NB4 (cell line): Measurements from ENCODE around the gene DYNLT1.

ENCODE experiments used
- TF ChIP-seq, protein P1 (sequence below): IDR thresholded peaks from 2 replicates; pipeline ENCODE4 v1.6.1; 2011; ENCODE audit warnings: low read depth, low read length
- TF ChIP-seq, protein P2 (sequence below): IDR thresholded peaks from one replicate; pipeline ENCODE4 v1.5.1; 2012; ENCODE audit warnings: low read depth, low read length

DNA sequence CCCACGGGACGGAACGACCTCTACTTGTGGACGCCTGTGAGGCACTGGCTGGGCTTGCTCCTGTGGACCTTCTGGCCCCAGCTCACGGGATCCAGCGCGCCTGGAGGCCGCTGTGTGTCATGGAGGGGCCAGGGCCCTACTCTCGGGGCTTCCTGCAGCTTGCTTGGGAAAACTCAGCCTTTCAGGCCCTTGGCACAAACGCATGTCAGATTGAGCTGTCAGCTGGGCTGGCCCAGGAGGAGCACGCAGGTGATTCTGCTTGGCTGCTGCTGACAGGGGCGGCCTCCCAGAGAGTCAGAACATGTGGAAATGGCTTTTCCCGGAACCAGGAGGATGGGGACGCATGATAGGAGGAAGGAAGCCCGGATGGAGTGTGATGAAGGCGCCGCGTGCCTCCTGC lies 44.9 kb downstream of the DYNLT1 start:
- TF ChIP-seq, protein P1, sequence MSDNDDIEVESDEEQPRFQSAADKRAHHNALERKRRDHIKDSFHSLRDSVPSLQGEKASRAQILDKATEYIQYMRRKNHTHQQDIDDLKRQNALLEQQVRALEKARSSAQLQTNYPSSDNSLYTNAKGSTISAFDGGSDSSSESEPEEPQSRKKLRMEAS = no peak
- TF ChIP-seq, protein P2, sequence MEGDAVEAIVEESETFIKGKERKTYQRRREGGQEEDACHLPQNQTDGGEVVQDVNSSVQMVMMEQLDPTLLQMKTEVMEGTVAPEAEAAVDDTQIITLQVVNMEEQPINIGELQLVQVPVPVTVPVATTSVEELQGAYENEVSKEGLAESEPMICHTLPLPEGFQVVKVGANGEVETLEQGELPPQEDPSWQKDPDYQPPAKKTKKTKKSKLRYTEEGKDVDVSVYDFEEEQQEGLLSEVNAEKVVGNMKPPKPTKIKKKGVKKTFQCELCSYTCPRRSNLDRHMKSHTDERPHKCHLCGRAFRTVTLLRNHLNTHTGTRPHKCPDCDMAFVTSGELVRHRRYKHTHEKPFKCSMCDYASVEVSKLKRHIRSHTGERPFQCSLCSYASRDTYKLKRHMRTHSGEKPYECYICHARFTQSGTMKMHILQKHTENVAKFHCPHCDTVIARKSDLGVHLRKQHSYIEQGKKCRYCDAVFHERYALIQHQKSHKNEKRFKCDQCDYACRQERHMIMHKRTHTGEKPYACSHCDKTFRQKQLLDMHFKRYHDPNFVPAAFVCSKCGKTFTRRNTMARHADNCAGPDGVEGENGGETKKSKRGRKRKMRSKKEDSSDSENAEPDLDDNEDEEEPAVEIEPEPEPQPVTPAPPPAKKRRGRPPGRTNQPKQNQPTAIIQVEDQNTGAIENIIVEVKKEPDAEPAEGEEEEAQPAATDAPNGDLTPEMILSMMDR = no peak
